IMR-90 (cell line): ENCODE data around the gene SH3BP4. TPM values are rescaled to one million over a fixed set of nuclear protein-coding genes. Genes with fewer than 3 reads are reported as not detected.

Source experiments
- ATAC-seq: fragments of 200-7000 bp; cut with Tn5 transposase; 2 replicates; pipeline ENCODE4 v1.9.1; 2020; ENCODE audit warnings: low read depth, mild to moderate bottlenecking, moderate library complexity
- BruUV-seq: library from RNA; stranded (reverse); fragments of 400-500 nt; replicated peaks from 2 replicates; lab custom pipeline; 2021; lab: Mats Ljungman, UMichigan
- CTCF ChIA-PET: fragments of 300-600 bp; formaldehyde crosslinking; extraction: SDS; loops from one replicate; lab custom pipeline; 2021; ENCODE audit warnings: antibody characterized with exemption; lab: Yijun Ruan, JAX
- POLR2A ChIA-PET: fragments of 300-600 bp; sonication (Branson Sonifier 250); formaldehyde crosslinking; loops from one replicate; lab custom pipeline; 2022; ENCODE audit warnings: antibody characterized with exemption; ENCODE audit not compliant: unreplicated experiment; lab: Charles Lee
- DNase-seq: peaks from one replicate; pipeline ENCODE4 v3.0.0; 2013
- H2AFZ ChIP-seq: replicated peaks from 2 replicates; pipeline ENCODE3; 2013; ENCODE audit warnings: low read length, mild to moderate bottlenecking; ENCODE audit not compliant: poor library complexity
- H2AK5ac ChIP-seq: 2 replicates; pipeline ENCODE4 v1.6.1; 2013; ENCODE audit warnings: low read depth, low read length, inconsistent platforms
- H2AK9ac ChIP-seq: replicated peaks from 2 replicates; pipeline ENCODE3; 2013; ENCODE audit warnings: mild to moderate bottlenecking, low read depth, low read length, moderate library complexity; ENCODE audit not compliant: poor library complexity
- H2BK120ac ChIP-seq: 2 replicates; pipeline ENCODE4 v1.6.1; 2013; ENCODE audit warnings: low read depth, low read length, inconsistent platforms
- H2BK15ac ChIP-seq: 3 replicates; pipeline ENCODE4 v1.6.1; 2013; ENCODE audit warnings: low read depth, low read length, inconsistent platforms
- H2BK20ac ChIP-seq: 2 replicates; pipeline ENCODE4 v1.6.1; 2013; ENCODE audit warnings: low read depth, mild to moderate bottlenecking, inconsistent platforms, low read length, moderate library complexity
- H2BK5ac ChIP-seq: 2 replicates; pipeline ENCODE4 v1.6.1; 2013; ENCODE audit warnings: mild to moderate bottlenecking, low read depth, low read length, inconsistent platforms; ENCODE audit not compliant: poor library complexity, severe bottlenecking
- H3K14ac ChIP-seq: replicated peaks from 2 replicates; pipeline ENCODE4 v1.6.1; 2013; ENCODE audit warnings: low read depth, low read length, inconsistent platforms
- H3K18ac ChIP-seq: 2 replicates; pipeline ENCODE4 v1.6.1; 2013; ENCODE audit warnings: low read depth, low read length, control low read depth
- H3K23ac ChIP-seq: 2 replicates; pipeline ENCODE4 v1.6.1; 2013; ENCODE audit warnings: low read depth, low read length, inconsistent platforms
- H3K27ac ChIP-seq: 2 replicates; pipeline ENCODE4 v1.5.1; 2013; ENCODE audit warnings: mild to moderate bottlenecking, control low read depth, low read length; ENCODE audit not compliant: insufficient read depth
- H3K27me3 ChIP-seq: 2 replicates; pipeline ENCODE4 v1.6.1; 2013; ENCODE audit warnings: low read length; ENCODE audit not compliant: control insufficient read depth, insufficient read depth
- H3K36me3 ChIP-seq: 2 replicates; pipeline ENCODE4 v1.6.1; 2013; ENCODE audit warnings: low read length, mixed read lengths; ENCODE audit not compliant: control insufficient read depth, insufficient read depth
- H3K4ac ChIP-seq: 2 replicates; pipeline ENCODE4 v1.6.1; 2013; ENCODE audit warnings: low read depth, low read length, inconsistent platforms
- H3K4me1 ChIP-seq: 2 replicates; pipeline ENCODE4 v1.6.1; 2013; ENCODE audit warnings: low read length, mixed read lengths; ENCODE audit not compliant: control insufficient read depth, insufficient read depth
- H3K4me2 ChIP-seq: 2 replicates; pipeline ENCODE4 v1.6.1; 2013; ENCODE audit warnings: low read depth, mild to moderate bottlenecking, control low read depth, low read length, moderate library complexity
- H3K4me3 ChIP-seq: 2 replicates; pipeline ENCODE4 v1.5.1; 2013; ENCODE audit warnings: low read depth, mild to moderate bottlenecking, control low read depth, low read length, moderate library complexity; ENCODE audit not compliant: insufficient read depth
- H3K56ac ChIP-seq: 2 replicates; pipeline ENCODE4 v1.6.1; 2013; ENCODE audit warnings: low read length, inconsistent platforms; ENCODE audit not compliant: insufficient read depth; ENCODE audit errors: extremely low read depth
- H3K79me1 ChIP-seq, 2 experiments: 2 replicates each; pipeline ENCODE4 v1.6.1; 2013; ENCODE audit warnings: low read length in 2 of 2, inconsistent platforms in 1 of 2, low read depth in 1 of 2
- H3K9ac ChIP-seq: 2 replicates; pipeline ENCODE4 v1.6.1; 2013; ENCODE audit warnings: low read depth, low read length, control low read depth
- H3K9me1 ChIP-seq: 2 replicates; pipeline ENCODE4 v1.6.1; 2013; ENCODE audit warnings: low read length, inconsistent platforms; ENCODE audit not compliant: insufficient read depth
- H3K9me3 ChIP-seq: 2 replicates; pipeline ENCODE4 v1.6.1; 2013; ENCODE audit warnings: low read length; ENCODE audit not compliant: control insufficient read depth, insufficient read depth
- H4K20me1 ChIP-seq: 2 replicates; pipeline ENCODE4 v1.6.1; 2013; ENCODE audit warnings: low read length, inconsistent platforms; ENCODE audit not compliant: insufficient read depth
- H4K5ac ChIP-seq: 2 replicates; pipeline ENCODE4 v1.6.1; 2013; ENCODE audit warnings: mild to moderate bottlenecking, low read depth, low read length, control low read depth
- H4K8ac ChIP-seq, 2 experiments: 2 replicates each; pipeline ENCODE4 v1.6.1; 2013; ENCODE audit warnings: low read depth in 2 of 2, low read length in 2 of 2, control low read depth in 1 of 2, inconsistent platforms in 1 of 2
- H4K91ac ChIP-seq: 2 replicates; pipeline ENCODE4 v1.6.1; 2013; ENCODE audit warnings: low read depth, low read length, inconsistent platforms; ENCODE audit not compliant: insufficient read depth
- CEBPB ChIP-seq: IDR thresholded peaks from 2 replicates; pipeline ENCODE4 v1.6.1; 2012; ENCODE audit warnings: low read depth, low read length, improper control_type of control experiment
- FOS ChIP-seq: fragments of 150-350 bp; IDR thresholded peaks from 2 replicates; pipeline ENCODE4 v1.6.1; 2016; ENCODE audit warnings: low read depth, low read length
- MXI1 ChIP-seq: IDR thresholded peaks from 2 replicates; pipeline ENCODE4 v1.6.1; 2012; ENCODE audit warnings: low read depth, mild to moderate bottlenecking, low read length, moderate library complexity, borderline replicate concordance
- NFE2L2 ChIP-seq: fragments of 150-350 bp; IDR thresholded peaks from 2 replicates; pipeline ENCODE4 v1.6.1; 2016; ENCODE audit warnings: low read depth, mild to moderate bottlenecking, low read length
- RCOR1 ChIP-seq: IDR thresholded peaks from 2 replicates; pipeline ENCODE4 v1.6.1; 2012; ENCODE audit warnings: mild to moderate bottlenecking, low read length, improper control_type of control experiment; ENCODE audit not compliant: insufficient replicate concordance
- WGBS, 2 experiments: methylation state at CpG; one replicate each; pipeline versions ENCODE4 v1.1.5 to v1.1.7; 2013; ENCODE audit warnings: missing lambda C conversion rate in 2 of 2; ENCODE audit not compliant: insufficient read length in 1 of 2; ENCODE audit errors: extremely low coverage in 2 of 2; 5-methylcytosine and 5-hydroxymethylcytosine counted together
- dilution Hi-C: fragments of 300-500 bp; cut with HindIII; formaldehyde crosslinking; loops from one replicate; pipeline ENCODE4 v1.14.3; 2018; ENCODE audit warnings: low sequenced_read_pairs; ENCODE audit not compliant: unreplicated experiment
- in situ Hi-C: fragments of 300-500 bp; cut with MboI; formaldehyde crosslinking; loops from 3 replicates; pipeline ENCODE4 v1.14.3; 2019; ENCODE audit warnings: low sequenced_read_pairs, inconsistent platforms, mixed read lengths
- intact Hi-C: fragments of 100-400 bp; cut with micrococcal nuclease; formaldehyde crosslinking; loops from 2 replicates; pipeline ENCODE4 v1.10.0; 2022
- polyA plus RNA-seq, 3 experiments: library from polyadenylated mRNA; depleted of rRNA; stranded (reverse); fragments of >200 nt; gene quantifications; 2 replicates each; pipeline ENCODE4 v1.2.3, GENCODE V29; 2012; ENCODE audit warnings: low replicate concordance in 1 of 3
- total RNA-seq: library from RNA; depleted of rRNA; stranded (reverse); fragments of >200 nt; gene quantifications from 2 replicates; pipeline ENCODE4 v1.2.3, GENCODE V29; 2012
- TF ChIP-seq, protein P1 (sequence below): fragments of 150-350 bp; IDR thresholded peaks from 2 replicates; pipeline ENCODE4 v1.6.1; 2016; ENCODE audit warnings: low read depth, mild to moderate bottlenecking, low read length, moderate library complexity, borderline replicate concordance

Gene SH3BP4
- total and polyA plus RNA-seq, 2 of the 4 experiments (the other 2 are of a cell fraction): 104 to 122 TPM

DNA sequence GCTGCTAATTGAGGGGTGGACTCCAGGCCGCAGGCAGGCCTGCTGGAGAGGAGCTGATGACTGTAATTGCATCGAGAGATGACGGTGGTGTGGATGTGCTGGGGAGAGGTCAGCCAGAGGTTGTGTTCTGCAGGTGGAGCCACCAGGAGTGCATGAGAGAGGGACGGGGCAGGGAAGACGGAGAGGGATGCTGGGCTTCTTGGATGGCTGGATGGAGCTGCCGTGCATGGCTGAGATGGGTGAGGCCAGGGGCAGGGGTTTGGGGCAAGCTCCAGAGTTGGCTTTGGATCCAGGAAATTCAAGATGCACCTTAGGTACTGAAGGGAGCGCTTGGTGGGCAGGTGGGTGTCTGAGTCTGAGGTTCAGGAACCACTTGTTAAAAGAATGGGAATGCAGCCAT lies 77.2 kb downstream of the SH3BP4 start:
- dilution Hi-C loops: no loop called here
- Histone ChIP-seq H2AFZ (no peak overlapping the region), H3K9ac (no peak overlapping the region), H2BK15ac (no peak overlapping the region), H3K9me3 (no peaks in the 10 kb centered on the region), H4K91ac (no peak overlapping the region), H3K4me1 (peaks cover 68% of the 10 kb centered on the region), H3K56ac (no peak overlapping the region), H4K5ac (no peak overlapping the region), H3K23ac (no peak overlapping the region), H3K18ac (no peak overlapping the region), H2BK20ac (no peak overlapping the region), H3K9me1 (peaks cover 77% of the 10 kb centered on the region), H4K8ac (no peak overlapping the region), H3K14ac (0 out of 2 replicates have a peak overlapping the region, but pooled peaks have one; percentile 4), H2BK120ac (no peak overlapping the region), H3K79me1 (peaks cover 0 to 98% of the 10 kb centered on the region in 2 experiments; a peak in 3 of 4 replicates), H3K4me3 (no peak overlapping the region), H2AK5ac (peak overlapping the region; percentile 37), H2BK5ac (peak overlapping the region; percentile 26), H2AK9ac (no peak overlapping the region), H4K20me1 (peaks cover 100% of the 10 kb centered on the region), H3K36me3 (peaks cover 22% of the 10 kb centered on the region), H3K27me3 (no peaks in the 10 kb centered on the region), H3K4ac (no peak overlapping the region; the same call in 1 of the 2 replicates), H3K27ac (no peak overlapping the region), H3K4me2 (no peak overlapping the region)
- CTCF ChIA-PET: interaction anchor here (1.1 kb wide), 1 partner anchor 79 kb away, joined by 3 read pairs; no protein-coding TSS in a partner anchor
- POLR2A ChIA-PET: no interaction called here
- no peak for TF ChIP-seq FOS
- no peak for TF ChIP-seq CEBPB
- no peak for TF ChIP-seq RCOR1
- TF ChIP-seq, protein P1, sequence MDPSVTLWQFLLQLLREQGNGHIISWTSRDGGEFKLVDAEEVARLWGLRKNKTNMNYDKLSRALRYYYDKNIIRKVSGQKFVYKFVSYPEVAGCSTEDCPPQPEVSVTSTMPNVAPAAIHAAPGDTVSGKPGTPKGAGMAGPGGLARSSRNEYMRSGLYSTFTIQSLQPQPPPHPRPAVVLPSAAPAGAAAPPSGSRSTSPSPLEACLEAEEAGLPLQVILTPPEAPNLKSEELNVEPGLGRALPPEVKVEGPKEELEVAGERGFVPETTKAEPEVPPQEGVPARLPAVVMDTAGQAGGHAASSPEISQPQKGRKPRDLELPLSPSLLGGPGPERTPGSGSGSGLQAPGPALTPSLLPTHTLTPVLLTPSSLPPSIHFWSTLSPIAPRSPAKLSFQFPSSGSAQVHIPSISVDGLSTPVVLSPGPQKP: no peak
- TF ChIP-seq MXI1: no peak
- no peak for TF ChIP-seq NFE2L2
- in situ Hi-C loops: no loop called here
- WGBS, 2 experiments: 100% methylated on average over 6 of the region's 7 CpGs; no CpG with 5 or more reads in 1 of the 2 experiments
- DNase-seq (no peak), ATAC-seq (no peak)
- intact Hi-C loops: no loop called here
- BruUV-seq: no TSS peak
